ENCODE measurements around the gene SLMAP.

The SLMAP gene

GRCh38 chr3:57972531-57973111 is 216.5 kb downstream of the SLMAP start:
- in situ Hi-C loops (cut with MboI; ENCODE audit: low pct_unique_long_range_greater_than_20kb, low sequenced_read_pairs), result no loop called here

GRCh38 chr3:57973715-57974477 is 217.8 kb downstream of the SLMAP start:
- no peak for DNase-seq

More at GRCh38 chr3:57972531-57973111, 216.5 kb downstream of the SLMAP start:
- peak; percentile 56 for DNase-seq

GRCh38 chr3:57974796-57975388 is 218.8 kb downstream of the SLMAP start:
- in situ Hi-C loops (cut with MboI; ENCODE audit: low pct_unique_long_range_greater_than_20kb, low sequenced_read_pairs), result no loop called here
- no peak for DNase-seq

More at GRCh38 chr3:57973715-57974477, 217.8 kb downstream of the SLMAP start:
- in situ Hi-C loops (cut with MboI; ENCODE audit: low pct_unique_long_range_greater_than_20kb, low sequenced_read_pairs), result no loop called here

GRCh38 chr3:57977818-57978235 is 221.7 kb downstream of the SLMAP start:
- no peak for DNase-seq

GRCh38 chr3:57978316-57978715 is 222.2 kb downstream of the SLMAP start:
- DNase-seq, result no peak
- in situ Hi-C loops (cut with MboI; ENCODE audit: low pct_unique_long_range_greater_than_20kb, low sequenced_read_pairs), result no loop called here

More at GRCh38 chr3:57977818-57978235, 221.7 kb downstream of the SLMAP start:
- in situ Hi-C loops (cut with MboI; ENCODE audit: low pct_unique_long_range_greater_than_20kb, low sequenced_read_pairs), result no loop called here

Data from KBM-7 (cell line).